ENCODE measurements around the gene TRAF2.
"Not testable (repeated sequence)": the region's sequence is repeated elsewhere in the genome, so short reads cannot be mapped to it uniquely, and the experiment has no call there.

DNA sequence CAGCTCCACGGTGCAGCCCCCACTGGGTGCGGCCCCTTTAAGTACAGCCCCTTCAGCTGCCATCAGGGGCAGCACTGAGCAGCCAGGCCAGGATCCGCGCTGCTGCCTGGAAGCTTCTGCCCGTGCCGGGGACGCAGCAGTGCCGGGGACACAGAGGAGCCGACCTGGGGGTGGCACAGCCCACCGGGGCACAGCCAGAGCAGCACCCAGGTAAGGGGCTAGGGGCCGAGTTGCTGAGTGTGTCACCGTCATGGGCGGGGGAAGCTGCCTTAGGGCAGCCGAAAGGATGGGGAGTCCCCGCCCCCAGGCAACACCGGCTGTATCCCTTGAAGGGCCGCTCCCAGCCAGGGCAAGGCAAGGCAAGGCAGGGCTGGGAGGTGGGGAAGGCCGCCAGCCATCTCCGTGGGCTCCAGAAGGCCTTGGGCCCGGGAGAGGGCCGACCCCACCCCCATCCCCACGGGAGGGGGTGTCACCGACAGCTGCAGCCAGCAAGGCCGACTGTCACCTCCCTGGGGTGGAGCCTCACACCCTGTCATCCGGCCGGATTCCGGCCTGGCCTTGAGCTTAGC lies 43.9 kb upstream of the TRAF2 start, which contains the start of gene AJM1:
- TF ChIP-seq, protein P1, sequence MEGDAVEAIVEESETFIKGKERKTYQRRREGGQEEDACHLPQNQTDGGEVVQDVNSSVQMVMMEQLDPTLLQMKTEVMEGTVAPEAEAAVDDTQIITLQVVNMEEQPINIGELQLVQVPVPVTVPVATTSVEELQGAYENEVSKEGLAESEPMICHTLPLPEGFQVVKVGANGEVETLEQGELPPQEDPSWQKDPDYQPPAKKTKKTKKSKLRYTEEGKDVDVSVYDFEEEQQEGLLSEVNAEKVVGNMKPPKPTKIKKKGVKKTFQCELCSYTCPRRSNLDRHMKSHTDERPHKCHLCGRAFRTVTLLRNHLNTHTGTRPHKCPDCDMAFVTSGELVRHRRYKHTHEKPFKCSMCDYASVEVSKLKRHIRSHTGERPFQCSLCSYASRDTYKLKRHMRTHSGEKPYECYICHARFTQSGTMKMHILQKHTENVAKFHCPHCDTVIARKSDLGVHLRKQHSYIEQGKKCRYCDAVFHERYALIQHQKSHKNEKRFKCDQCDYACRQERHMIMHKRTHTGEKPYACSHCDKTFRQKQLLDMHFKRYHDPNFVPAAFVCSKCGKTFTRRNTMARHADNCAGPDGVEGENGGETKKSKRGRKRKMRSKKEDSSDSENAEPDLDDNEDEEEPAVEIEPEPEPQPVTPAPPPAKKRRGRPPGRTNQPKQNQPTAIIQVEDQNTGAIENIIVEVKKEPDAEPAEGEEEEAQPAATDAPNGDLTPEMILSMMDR (conservative IDR thresholded peaks at IDR 0.05; ENCODE audit: low read depth, low read length): peak; percentile 66
- TF ChIP-seq EZH2phosphoT487 (IDR thresholded peaks at IDR 0.05; ENCODE audit: borderline replicate concordance, low read length): not testable (repeated sequence)

Measured in PC-3 (cell line).